Retinal pigment epithelial cell (primary cell): ENCODE measurements around the gene USP9X.
"Not testable (repeated sequence)": the region's sequence is repeated elsewhere in the genome, so short reads cannot be mapped to it uniquely, and the experiment has no call there.

Experiments
- DNase-seq: peaks from one replicate; pipeline ENCODE4 v3.0.0-alpha.2; 2010; ENCODE audit warnings: low read depth
- H3K4me3 ChIP-seq: 2 replicates; pipeline ENCODE4 v1.5.1; 2011; ENCODE audit warnings: mild to moderate bottlenecking, low read length, control low read depth, moderate library complexity
- TF ChIP-seq, protein P1 (sequence below): conservative IDR thresholded peaks from 2 replicates; pipeline ENCODE4 v1.5.1; 2011; ENCODE audit warnings: low read depth, low read length, control low read depth, inconsistent platforms

USP9X gene

GRCh38 chrX:41096339-41096955 is 11.2 kb downstream of the USP9X start:
- DNase-seq = no peak
- TF ChIP-seq, protein P1, sequence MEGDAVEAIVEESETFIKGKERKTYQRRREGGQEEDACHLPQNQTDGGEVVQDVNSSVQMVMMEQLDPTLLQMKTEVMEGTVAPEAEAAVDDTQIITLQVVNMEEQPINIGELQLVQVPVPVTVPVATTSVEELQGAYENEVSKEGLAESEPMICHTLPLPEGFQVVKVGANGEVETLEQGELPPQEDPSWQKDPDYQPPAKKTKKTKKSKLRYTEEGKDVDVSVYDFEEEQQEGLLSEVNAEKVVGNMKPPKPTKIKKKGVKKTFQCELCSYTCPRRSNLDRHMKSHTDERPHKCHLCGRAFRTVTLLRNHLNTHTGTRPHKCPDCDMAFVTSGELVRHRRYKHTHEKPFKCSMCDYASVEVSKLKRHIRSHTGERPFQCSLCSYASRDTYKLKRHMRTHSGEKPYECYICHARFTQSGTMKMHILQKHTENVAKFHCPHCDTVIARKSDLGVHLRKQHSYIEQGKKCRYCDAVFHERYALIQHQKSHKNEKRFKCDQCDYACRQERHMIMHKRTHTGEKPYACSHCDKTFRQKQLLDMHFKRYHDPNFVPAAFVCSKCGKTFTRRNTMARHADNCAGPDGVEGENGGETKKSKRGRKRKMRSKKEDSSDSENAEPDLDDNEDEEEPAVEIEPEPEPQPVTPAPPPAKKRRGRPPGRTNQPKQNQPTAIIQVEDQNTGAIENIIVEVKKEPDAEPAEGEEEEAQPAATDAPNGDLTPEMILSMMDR = no peak
- no peak overlapping the region for H3K4me3 ChIP-seq

DNA sequence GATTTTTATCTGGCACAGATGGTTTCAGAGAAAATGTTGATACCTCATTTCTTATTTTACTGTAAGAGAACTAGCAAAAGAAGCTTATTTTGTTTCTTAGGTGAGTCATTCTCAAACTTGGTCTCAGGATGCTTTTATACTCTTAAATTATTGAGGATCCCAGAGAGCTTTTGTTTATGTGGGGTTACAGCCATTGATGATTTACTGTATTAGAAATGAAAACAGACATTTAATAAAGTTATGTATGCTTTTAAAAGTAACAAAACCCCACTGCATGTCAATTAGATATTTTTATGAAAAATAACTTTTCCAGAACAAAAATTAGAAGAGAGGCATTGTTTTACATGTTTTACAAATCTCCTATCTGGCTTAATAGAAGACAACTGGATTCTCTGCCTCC is 12.1 kb downstream of the USP9X start:
- TF ChIP-seq, protein P1 = no peak
- DNase-seq = no peak
- H3K4me3 ChIP-seq = no peak overlapping the region

DNA sequence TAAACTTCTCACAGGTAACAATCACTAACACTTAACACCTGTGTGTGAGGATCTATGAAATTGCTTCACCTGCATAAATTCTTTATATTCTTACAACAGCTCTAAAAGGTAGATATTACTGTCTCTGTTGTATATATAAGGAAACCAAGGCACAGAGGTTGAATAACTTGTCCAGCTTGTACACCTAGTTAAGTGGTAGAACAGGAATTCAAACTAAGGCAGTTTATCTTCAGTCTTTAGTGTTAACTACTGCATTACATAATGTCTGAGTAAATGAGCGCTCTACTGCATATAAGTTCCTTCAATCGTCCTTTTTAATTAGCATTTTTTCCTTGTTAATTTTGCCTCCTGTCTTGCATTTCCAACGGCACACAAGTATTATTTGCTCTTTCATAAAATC is 15.0 kb downstream of the USP9X start:
- TF ChIP-seq, protein P1 = no peak
- DNase-seq = no peak
- H3K4me3 ChIP-seq = no peak overlapping the region

GRCh38 chrX:41100819-41101218 is 15.6 kb downstream of the USP9X start:
- TF ChIP-seq, protein P1 = no peak
- no peak for DNase-seq
- no peak overlapping the region for H3K4me3 ChIP-seq

GRCh38 chrX:41105005-41105404 is 19.8 kb downstream of the USP9X start:
- no peak overlapping the region for H3K4me3 ChIP-seq
- TF ChIP-seq, protein P1 = no peak
- no peak for DNase-seq

DNA sequence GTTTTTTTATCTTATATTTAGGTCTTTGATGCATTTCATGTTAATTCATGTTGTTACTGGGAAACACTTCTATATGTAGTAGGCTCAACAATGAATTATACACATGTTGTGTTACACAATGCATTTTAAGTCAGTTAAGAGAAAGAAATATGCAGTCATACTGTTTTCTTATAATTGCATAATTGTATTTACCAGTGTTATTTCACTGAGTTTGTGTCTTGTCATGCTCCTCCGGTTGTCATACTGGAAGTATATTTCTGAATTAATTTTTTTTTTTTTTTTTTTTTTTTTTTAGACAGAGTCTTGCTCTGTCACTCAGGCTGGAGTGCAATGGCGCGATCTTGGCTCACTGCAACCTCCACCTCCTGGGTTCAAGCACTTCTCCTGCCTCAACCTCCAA is 21.0 kb downstream of the USP9X start:
- DNase-seq, H3K4me3 ChIP-seq: not testable (repeated sequence)

DNA sequence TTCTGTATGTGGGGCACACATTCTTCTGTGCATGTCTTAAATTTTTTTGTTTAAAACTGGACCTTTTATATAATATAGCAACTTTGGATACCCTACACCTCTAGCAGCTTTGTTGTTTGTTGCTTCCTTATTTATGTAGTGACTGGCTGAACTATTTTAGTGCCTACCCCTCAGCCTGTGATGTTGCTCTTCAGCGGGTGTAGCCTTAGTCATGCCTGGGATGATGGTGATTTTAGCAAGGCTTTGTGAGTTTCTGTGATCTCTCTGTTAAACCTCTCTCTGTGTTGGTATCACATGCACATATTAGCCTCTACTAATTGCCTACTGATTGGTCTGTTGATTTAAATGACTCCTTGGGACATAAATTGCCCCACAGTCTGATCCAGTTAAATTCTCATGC is 22.8 kb downstream of the USP9X start:
- no peak overlapping the region for H3K4me3 ChIP-seq
- no peak for DNase-seq
- TF ChIP-seq, protein P1 = no peak
